22Rv1 (cell line): ENCODE data around the gene YTHDF1.

ENCODE experiments used
- CTCF ChIP-seq: fragments of 450-650 bp; IDR thresholded peaks from 2 replicates; pipeline ENCODE4 v1.5.1; 2017; ENCODE audit warnings: mild to moderate bottlenecking
- ZFX ChIP-seq: fragments of 450-650 bp; IDR thresholded peaks from 2 replicates; pipeline ENCODE4 v1.6.1; 2017; ENCODE audit warnings: antibody characterized with exemption, borderline replicate concordance

- TF ChIP-seq CTCF: no peak
- no peak for TF ChIP-seq ZFX
Observed at GRCh38 chr20:63243604-63244247, 27.8 kb upstream of the YTHDF1 start.
